Karpas-422 (cell line): ENCODE measurements around the gene KRT6A. TPM values are rescaled to one million over a fixed set of nuclear protein-coding genes. Genes with fewer than 3 reads are reported as not detected.
"Not testable (repeated sequence)": the region's sequence is repeated elsewhere in the genome, so short reads cannot be mapped to it uniquely, and the experiment has no call there.

ENCODE experiments used
- DNase-seq: peaks from one replicate; pipeline ENCODE4 v3.0.0-alpha.2; 2015
- H2AFZ ChIP-seq: fragments of 200-600 bp; sonication (generic); 2 replicates; pipeline ENCODE4 v1.6.1; 2014; ENCODE audit warnings: antibody characterized with exemption, low read length, mixed read lengths
- H3K27ac ChIP-seq: fragments of 200-600 bp; sonication (generic); 2 replicates; pipeline ENCODE4 v1.5.1; 2014; ENCODE audit warnings: mild to moderate bottlenecking, low read length, moderate library complexity
- H3K27me3 ChIP-seq: fragments of 200-600 bp; sonication (generic); 2 replicates; pipeline ENCODE4 v1.6.1; 2014; ENCODE audit warnings: low read length, mixed read lengths
- H3K36me3 ChIP-seq: fragments of 200-600 bp; sonication (generic); 2 replicates; pipeline ENCODE4 v1.6.1; 2014; ENCODE audit warnings: low read length, mixed read lengths; ENCODE audit not compliant: insufficient read depth
- H3K4me1 ChIP-seq: fragments of 200-600 bp; sonication (generic); 2 replicates; pipeline ENCODE4 v1.6.1; 2014; ENCODE audit warnings: mild to moderate bottlenecking, low read length, mixed read lengths
- H3K4me2 ChIP-seq: fragments of 200-600 bp; sonication (generic); 2 replicates; pipeline ENCODE4 v1.6.1; 2014; ENCODE audit warnings: low read length, low read depth, mild to moderate bottlenecking; ENCODE audit not compliant: poor library complexity, severe bottlenecking
- H3K4me3 ChIP-seq: fragments of 200-600 bp; sonication (generic); 2 replicates; pipeline ENCODE4 v1.5.1; 2014; ENCODE audit warnings: mild to moderate bottlenecking, antibody characterized with exemption, low read length, mixed read lengths
- H3K79me2 ChIP-seq: fragments of 200-600 bp; sonication (generic); 2 replicates; pipeline ENCODE4 v1.6.1; 2014; ENCODE audit warnings: mild to moderate bottlenecking, low read length, mixed read lengths
- H3K9ac ChIP-seq: fragments of 200-600 bp; sonication (generic); 2 replicates; pipeline ENCODE4 v1.6.0; 2014; ENCODE audit warnings: low read length
- H3K9me2 ChIP-seq: fragments of 200-600 bp; sonication (generic), shearing (Covaris generic); replicated peaks from 2 replicates; pipeline ENCODE4 v1.6.0; 2014; ENCODE audit warnings: mild to moderate bottlenecking, low read length, moderate library complexity; ENCODE audit not compliant: insufficient read depth
- H3K9me3 ChIP-seq: fragments of 300-700, 200-600 bp; sonication (generic); 2 replicates; pipeline ENCODE4 v1.6.1; 2014; ENCODE audit warnings: low read length, mixed read lengths
- H4K20me1 ChIP-seq: fragments of 200-600 bp; sonication (generic); 2 replicates; pipeline ENCODE4 v1.6.1; 2014; ENCODE audit warnings: mild to moderate bottlenecking, antibody characterized with exemption, low read length, low read depth; ENCODE audit not compliant: insufficient read depth
- total RNA-seq: library from RNA; depleted of rRNA; stranded (reverse); fragments of >200 nt; shearing (Covaris generic); gene quantifications from 2 replicates; pipeline ENCODE4 v1.2.3, GENCODE V29; 2014; ENCODE audit warnings: low replicate concordance

The KRT6A gene
- total RNA-seq, 1 experiment from 2014 or later = not detected

DNA sequence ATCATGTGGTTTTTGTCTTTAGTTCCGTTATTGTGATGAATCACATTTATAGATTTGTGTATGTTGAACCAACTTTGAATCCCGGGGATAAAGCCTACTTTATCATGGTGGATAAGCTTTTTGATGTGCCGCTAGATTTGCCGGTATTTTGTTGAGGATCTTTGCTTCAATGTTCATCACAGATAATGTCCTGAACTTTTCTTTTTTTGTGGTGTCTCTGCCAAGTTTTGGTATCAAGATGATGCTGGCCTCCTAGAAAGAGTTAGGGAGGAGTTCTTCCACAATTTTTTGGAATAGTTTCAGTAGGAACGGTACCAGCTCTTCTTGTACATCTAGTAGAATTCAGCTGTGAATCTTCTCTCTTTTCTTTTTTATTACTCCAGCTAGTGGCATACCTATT lies 34.2 kb downstream of the KRT6A start:
- Histone ChIP-seq H3K9me2 (no peaks in the 10 kb centered on the region), H3K79me2 (no peaks in the 10 kb centered on the region), H2AFZ (no peak overlapping the region), H3K36me3 (no peaks in the 10 kb centered on the region), H3K27me3 (no peaks in the 10 kb centered on the region), H4K20me1 (no peaks in the 10 kb centered on the region), H3K4me2 (no peak overlapping the region), H3K9ac (no peak overlapping the region), H3K9me3 (no peaks in the 10 kb centered on the region), H3K4me3 (no peak overlapping the region), H3K4me1 (no peaks in the 10 kb centered on the region), H3K27ac (no peak overlapping the region)
- DNase-seq = no peak

DNA sequence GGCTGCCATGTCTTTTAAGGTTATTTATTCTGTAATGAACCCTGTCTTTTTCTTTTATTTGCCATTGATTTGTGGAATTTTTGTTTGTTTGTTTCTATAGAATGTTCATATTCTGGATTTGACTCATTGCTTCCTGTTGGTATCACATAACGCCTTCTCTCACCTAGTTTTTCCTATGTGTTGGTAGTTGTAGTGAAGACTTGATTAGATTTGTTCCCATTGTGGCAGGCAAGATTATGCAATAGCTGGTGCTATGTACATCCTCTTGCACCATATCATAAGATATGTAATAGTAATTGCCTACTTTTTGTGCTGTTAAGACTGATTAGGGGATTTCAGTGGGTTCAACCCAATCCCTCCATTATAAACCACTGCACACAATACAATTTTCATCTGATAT lies 37.2 kb downstream of the KRT6A start:
- H3K9ac ChIP-seq = no peak overlapping the region
- no peak overlapping the region for H3K4me2 ChIP-seq
- no peaks in the 10 kb centered on the region for H4K20me1 ChIP-seq
- no peaks in the 10 kb centered on the region for H3K4me1 ChIP-seq
- H2AFZ ChIP-seq = no peak overlapping the region
- no peaks in the 10 kb centered on the region for H3K79me2 ChIP-seq
- no peaks in the 10 kb centered on the region for H3K36me3 ChIP-seq
- H3K27ac ChIP-seq = no peak overlapping the region
- H3K27me3 ChIP-seq = no peaks in the 10 kb centered on the region
- no peaks in the 10 kb centered on the region for H3K9me3 ChIP-seq
- DNase-seq = no peak
- H3K4me3 ChIP-seq = no peak overlapping the region
- H3K9me2 ChIP-seq = no peaks in the 10 kb centered on the region

DNA sequence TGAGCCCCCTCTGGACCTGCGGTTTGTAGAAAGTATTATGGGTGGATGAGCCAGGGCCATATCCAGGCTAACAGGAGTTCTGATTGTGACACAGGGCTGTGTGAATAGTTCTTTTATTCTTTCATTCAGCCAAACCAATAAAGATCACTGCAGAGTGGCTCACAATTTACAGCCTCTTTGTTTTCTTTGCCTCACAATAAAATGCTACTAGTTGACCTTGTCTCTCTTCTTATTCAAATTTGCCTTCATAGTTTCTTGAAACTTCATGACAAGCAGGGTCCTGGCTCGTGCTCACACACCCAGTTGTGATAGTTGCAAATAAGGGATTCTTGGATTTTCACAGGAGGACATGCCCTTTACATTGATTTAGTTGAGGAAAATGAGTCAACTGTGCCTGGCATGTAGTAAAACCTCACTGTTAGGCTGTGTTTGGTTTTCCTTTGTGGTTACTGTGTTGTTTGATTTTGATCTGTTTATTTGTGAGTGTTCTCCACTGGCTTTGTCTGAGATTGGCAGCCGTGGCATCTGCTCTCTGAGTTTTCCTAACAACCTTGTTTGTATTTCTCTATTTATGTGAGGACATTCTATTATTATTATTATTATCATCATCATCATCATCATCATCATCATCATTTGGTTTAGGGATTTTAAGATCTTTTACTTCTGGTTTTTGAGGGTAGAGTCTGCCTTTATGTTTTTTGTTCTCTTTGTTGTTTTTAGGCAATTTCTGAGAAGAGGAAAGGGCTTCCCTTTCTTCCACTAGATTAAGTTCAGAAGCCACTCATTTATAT lies 38.5 kb downstream of the KRT6A start:
- Histone ChIP-seq H3K4me1 (no peaks in the 10 kb centered on the region), H3K79me2 (no peaks in the 10 kb centered on the region), H3K27ac (no peak overlapping the region), H3K9ac (no peak overlapping the region), H2AFZ (no peak overlapping the region), H3K36me3 (no peaks in the 10 kb centered on the region), H3K27me3 (no peaks in the 10 kb centered on the region), H3K9me3 (no peaks in the 10 kb centered on the region), H3K4me3 (no peak overlapping the region), H3K4me2 (no peak overlapping the region), H4K20me1 (no peaks in the 10 kb centered on the region), H3K9me2 (no peaks in the 10 kb centered on the region)
- DNase-seq = no peak

DNA sequence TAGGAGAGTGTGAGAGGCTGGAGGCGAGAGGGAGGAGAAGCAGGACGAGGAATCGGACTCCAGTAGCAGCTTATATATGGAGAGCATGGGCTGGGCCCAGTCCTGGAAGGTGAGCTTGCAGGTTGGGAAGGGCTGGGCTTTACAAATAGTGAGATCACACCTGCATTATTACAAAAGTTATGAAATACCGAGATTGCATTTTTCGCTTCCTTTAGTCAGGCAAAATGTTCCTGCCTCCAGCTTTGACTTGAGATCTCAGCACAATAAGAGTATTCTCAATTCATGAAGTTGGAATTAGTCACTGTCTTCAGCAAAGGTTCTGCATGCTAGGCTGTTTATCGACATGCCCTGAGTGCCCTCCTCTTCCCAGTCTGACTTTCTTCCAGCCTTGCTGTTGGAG lies 41.0 kb downstream of the KRT6A start, which contains the start of gene KRT6B:
KRT6B (minus strand) TSS at position 46 of the 400 bp plus-strand sequence. CDS start 68 bp downstream, outside the sequence.
- Histone ChIP-seq H3K27me3 (no peaks in the 10 kb centered on the region), H3K79me2 (no peaks in the 10 kb centered on the region), H3K4me3 (no peak within 1 kb of the TSS), H3K9me3 (no peaks in the 10 kb centered on the region), H3K4me1 (no peaks in the 10 kb centered on the region), H3K4me2 (no peak within 1 kb of the TSS), H3K36me3 (no peaks in the 10 kb centered on the region), H4K20me1 (no peaks in the 10 kb centered on the region), H2AFZ (no peak within 1 kb of the TSS), H3K27ac (no peak within 1 kb of the TSS), H3K9me2 (no peaks in the 10 kb centered on the region), H3K9ac (no peak within 1 kb of the TSS)
- DNase-seq = no peak

DNA sequence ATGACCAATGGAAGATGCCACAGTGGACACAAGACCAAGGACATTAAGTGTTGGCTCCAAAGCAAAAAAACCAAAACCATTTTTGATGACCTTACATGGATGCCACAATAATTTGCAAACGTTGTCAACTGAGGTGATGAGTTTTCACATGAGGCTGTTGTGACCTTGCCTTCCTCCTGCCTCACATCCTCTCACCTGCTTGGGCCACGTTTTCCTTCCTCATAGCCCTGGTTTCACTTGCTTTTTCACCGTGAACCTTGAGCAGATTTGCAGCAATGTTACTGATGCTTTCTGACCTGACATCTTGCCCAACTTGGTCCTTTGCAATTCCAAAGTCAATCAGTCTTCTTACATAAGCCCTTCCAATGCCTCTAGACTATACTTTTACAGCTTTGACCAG lies 44.8 kb downstream of the KRT6A start:
- Histone ChIP-seq H3K36me3 (no peaks in the 10 kb centered on the region), H2AFZ (no peak overlapping the region), H3K4me3 (no peak overlapping the region), H3K4me2 (no peak overlapping the region), H3K4me1 (no peaks in the 10 kb centered on the region), H3K27ac (no peak overlapping the region), H3K79me2 (no peaks in the 10 kb centered on the region), H3K27me3 (no peaks in the 10 kb centered on the region), H3K9ac (no peak overlapping the region), H3K9me3 (no peaks in the 10 kb centered on the region), H4K20me1 (no peaks in the 10 kb centered on the region), H3K9me2 (no peaks in the 10 kb centered on the region)
- DNase-seq = no peak

DNA sequence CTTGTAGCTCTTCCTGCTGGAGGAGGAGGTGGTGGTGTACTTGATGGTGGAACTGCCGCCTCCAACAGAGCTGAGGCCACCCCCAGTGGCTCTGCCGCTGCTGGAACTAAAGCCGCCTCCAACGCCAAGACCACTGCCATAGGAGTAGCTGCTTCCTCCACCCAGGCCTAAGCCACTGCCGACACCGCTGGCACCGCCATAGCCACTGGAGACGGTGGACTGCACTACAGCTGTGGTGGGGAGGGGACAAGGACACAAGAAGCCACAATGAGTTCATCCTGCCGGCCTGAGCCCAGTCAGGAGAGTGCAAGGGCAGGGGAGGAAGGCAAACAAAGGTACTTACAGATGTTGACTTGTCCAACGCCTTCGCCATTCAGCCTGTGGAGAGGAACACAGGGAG lies 45.9 kb downstream of the KRT6A start:
- not testable (repeated sequence) for DNase-seq, H3K79me2 ChIP-seq, H3K4me3 ChIP-seq, H4K20me1 ChIP-seq, H3K4me2 ChIP-seq, H2AFZ ChIP-seq, H3K4me1 ChIP-seq, H3K27me3 ChIP-seq, H3K36me3 ChIP-seq, H3K9me2 ChIP-seq, H3K27ac ChIP-seq, H3K9ac ChIP-seq, H3K9me3 ChIP-seq

DNA sequence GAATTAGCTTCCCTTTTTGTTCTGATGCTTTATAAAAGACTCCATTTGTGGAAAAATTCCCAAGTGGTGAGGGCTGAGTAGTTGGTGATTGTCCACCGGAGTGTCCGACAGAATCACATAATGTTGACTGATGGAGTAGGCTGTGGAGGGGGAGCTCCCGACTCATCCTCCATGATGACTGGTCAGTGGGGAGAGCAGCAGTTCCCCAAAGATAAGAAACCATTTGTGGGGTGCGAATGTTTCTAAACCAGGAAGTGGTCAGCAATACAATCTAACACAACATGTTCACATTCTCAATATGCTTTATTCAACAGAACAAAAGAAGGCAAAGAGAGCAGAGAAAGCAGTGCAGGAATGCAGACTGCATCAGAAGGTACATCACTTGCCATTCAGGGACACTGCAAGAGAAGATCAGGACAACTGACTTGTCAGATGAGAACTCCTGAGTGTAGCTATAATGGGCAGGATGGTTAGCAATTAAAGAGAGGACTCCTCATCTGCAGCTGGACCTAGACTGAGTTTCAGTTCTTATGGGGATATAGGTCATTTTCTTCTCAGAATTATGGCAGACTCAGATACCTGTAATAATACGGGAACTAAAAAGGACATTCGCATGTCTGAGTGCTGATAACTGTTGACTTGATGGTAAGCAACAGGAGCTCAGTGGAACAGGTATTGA lies 46.6 kb downstream of the KRT6A start:
- H3K4me1 ChIP-seq = no peaks in the 10 kb centered on the region
- H3K4me3 ChIP-seq = no peak overlapping the region
- H2AFZ ChIP-seq = no peak overlapping the region
- no peaks in the 10 kb centered on the region for H3K27me3 ChIP-seq
- DNase-seq = no peak
- no peaks in the 10 kb centered on the region for H3K36me3 ChIP-seq
- H3K79me2 ChIP-seq = no peaks in the 10 kb centered on the region
- no peak overlapping the region for H3K4me2 ChIP-seq
- no peaks in the 10 kb centered on the region for H3K9me2 ChIP-seq
- no peaks in the 10 kb centered on the region for H3K9me3 ChIP-seq
- H3K27ac ChIP-seq = no peak overlapping the region
- no peaks in the 10 kb centered on the region for H4K20me1 ChIP-seq
- H3K9ac ChIP-seq = no peak overlapping the region

DNA sequence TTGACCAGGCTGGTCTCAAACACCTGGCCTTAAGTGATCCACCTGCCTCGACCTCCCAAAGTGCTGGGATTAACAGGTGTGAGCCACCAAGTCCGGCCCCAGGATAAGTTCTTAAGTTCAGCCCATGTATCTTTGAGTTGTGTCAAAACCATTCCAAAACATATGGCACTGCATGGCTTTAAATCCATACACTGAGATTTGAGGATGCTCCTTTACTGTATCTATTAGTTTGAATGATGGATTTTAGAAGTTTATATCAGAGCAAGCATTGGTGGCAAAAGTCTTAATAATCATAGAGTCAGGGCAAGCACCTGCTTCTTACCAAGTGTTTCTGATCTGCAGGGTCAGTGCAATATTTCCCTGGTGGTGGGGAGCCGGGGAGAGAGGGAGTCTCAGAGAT lies 47.2 kb downstream of the KRT6A start:
- H3K79me2 ChIP-seq = no peaks in the 10 kb centered on the region
- H3K9me3 ChIP-seq = no peaks in the 10 kb centered on the region
- no peak overlapping the region for H2AFZ ChIP-seq
- no peak overlapping the region for H3K4me3 ChIP-seq
- no peak overlapping the region for H3K27ac ChIP-seq
- no peaks in the 10 kb centered on the region for H3K27me3 ChIP-seq
- H3K36me3 ChIP-seq = no peaks in the 10 kb centered on the region
- no peak overlapping the region for H3K9ac ChIP-seq
- H4K20me1 ChIP-seq = no peaks in the 10 kb centered on the region
- H3K4me1 ChIP-seq = no peaks in the 10 kb centered on the region
- no peak for DNase-seq
- H3K9me2 ChIP-seq = no peaks in the 10 kb centered on the region
- no peak overlapping the region for H3K4me2 ChIP-seq
